Uterus (tissue), 2 donors: ENCODE results near the gene TLR1.

Experiments used
- POLR2A ChIP-seq, 2 donors: fragments of 450-650 bp; IDR thresholded peaks; one replicate each; pipeline ENCODE4 v1.6.1; 2016; ENCODE audit warnings: antibody characterized with exemption in 2 of 2, mild to moderate bottlenecking in 1 of 2, moderate library complexity in 1 of 2
- TF ChIP-seq, protein P1 (sequence below), 4 experiments: fragments of 200-600 bp in 2 of 4; fragments of 450-650 bp in 2 of 4; sonication (generic) in 2 of 4; IDR thresholded peaks; one replicate each; pipeline ENCODE4 v1.5.1; 2016 to 2019; ENCODE audit warnings: antibody characterized with exemption in 4 of 4, mild to moderate bottlenecking in 2 of 4, moderate library complexity in 1 of 4

DNA sequence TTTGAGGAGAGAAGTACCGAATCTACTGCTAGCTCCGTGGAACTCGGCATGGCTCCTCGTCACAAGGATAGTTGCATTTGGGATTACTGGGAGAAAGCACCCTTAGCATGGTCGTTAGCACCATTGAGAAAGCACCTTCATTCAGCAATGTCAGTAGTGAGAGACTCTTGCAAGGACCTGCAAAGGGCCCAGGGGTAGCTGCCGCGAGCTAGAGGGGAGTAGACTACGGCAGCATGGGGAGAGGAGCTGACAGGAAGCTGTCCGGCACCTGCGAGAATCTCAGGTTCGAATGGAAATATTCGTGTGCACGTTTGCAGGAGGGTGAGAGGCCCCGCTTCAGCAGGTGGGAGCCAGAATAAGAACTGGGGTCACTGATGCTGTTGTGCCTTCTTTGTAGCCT lies 42.0 kb downstream of the TLR1 start:
- TF ChIP-seq, protein P1, sequence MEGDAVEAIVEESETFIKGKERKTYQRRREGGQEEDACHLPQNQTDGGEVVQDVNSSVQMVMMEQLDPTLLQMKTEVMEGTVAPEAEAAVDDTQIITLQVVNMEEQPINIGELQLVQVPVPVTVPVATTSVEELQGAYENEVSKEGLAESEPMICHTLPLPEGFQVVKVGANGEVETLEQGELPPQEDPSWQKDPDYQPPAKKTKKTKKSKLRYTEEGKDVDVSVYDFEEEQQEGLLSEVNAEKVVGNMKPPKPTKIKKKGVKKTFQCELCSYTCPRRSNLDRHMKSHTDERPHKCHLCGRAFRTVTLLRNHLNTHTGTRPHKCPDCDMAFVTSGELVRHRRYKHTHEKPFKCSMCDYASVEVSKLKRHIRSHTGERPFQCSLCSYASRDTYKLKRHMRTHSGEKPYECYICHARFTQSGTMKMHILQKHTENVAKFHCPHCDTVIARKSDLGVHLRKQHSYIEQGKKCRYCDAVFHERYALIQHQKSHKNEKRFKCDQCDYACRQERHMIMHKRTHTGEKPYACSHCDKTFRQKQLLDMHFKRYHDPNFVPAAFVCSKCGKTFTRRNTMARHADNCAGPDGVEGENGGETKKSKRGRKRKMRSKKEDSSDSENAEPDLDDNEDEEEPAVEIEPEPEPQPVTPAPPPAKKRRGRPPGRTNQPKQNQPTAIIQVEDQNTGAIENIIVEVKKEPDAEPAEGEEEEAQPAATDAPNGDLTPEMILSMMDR (IDR thresholded peaks at IDR 0.05) = no peak
- TF ChIP-seq POLR2A (IDR thresholded peaks at IDR 0.05) = no peak
